Heart right ventricle (tissue), 16 donors: ENCODE measurements around the gene PYGB. TPM values are rescaled to one million over a fixed set of nuclear protein-coding genes. Genes with fewer than 3 reads are reported as not detected.
A peak's percentile ranks its signal among the peaks of the same experiment; 100 is the strongest.

ENCODE experiments used
- ATAC-seq, 8 donors: fragments of 200-7000 bp; cut with Tn5 transposase; one replicate each; pipeline ENCODE4 v1.9.1; 2020; ENCODE audit warnings: mild to moderate bottlenecking in 8 of 8, moderate library complexity in 8 of 8, moderate number of reproducible peaks in 1 of 8
- DNase-seq, 2 donors: peaks; one replicate each; pipeline ENCODE4 v3.0.0-alpha.2; 2020
- H3K27ac ChIP-seq, 10 donors: fragments of 200-600 bp; sonication (generic) in 2 of 10; one replicate each; pipeline versions ENCODE4 v1.5.0 to v1.8.0; 2020 to 2022; ENCODE audit warnings: mild to moderate bottlenecking in 3 of 10
- H3K27me3 ChIP-seq, 7 donors: fragments of 200-600 bp; one replicate each; pipeline ENCODE4 v1.8.0; 2021 to 2022; ENCODE audit warnings: mild to moderate bottlenecking in 2 of 7
- H3K36me3 ChIP-seq, 9 donors: fragments of 200-600 bp; sonication (generic) in 1 of 9; one replicate each; pipeline versions ENCODE4 v1.5.0 to v1.8.0; 2020 to 2022; ENCODE audit warnings: mild to moderate bottlenecking in 2 of 9
- H3K4me1 ChIP-seq, 9 donors: fragments of 200-600 bp; sonication (generic) in 1 of 9; one replicate each; pipeline versions ENCODE4 v1.5.0 to v1.8.0; 2020 to 2022; ENCODE audit warnings: mild to moderate bottlenecking in 4 of 9
- H3K4me3 ChIP-seq, 10 donors: fragments of 200-600 bp; sonication (generic) in 2 of 10; one replicate each; pipeline versions ENCODE4 v1.5.0 to v1.8.0; 2020 to 2022; ENCODE audit warnings: mild to moderate bottlenecking in 7 of 10, moderate library complexity in 2 of 10
- H3K9me3 ChIP-seq, 11 donors: fragments of 200-600 bp in 10 of 11; sonication (generic) in 2 of 11; one replicate each; pipeline versions ENCODE4 v1.5.0 to v1.8.0; 2013 to 2022; ENCODE audit warnings: mild to moderate bottlenecking in 2 of 11, control low read depth in 1 of 11, moderate library complexity in 1 of 11
- WGBS, 2 donors: extraction: QIAGEN DNeasy Blood & Tissue Kit; methylation state at CpG; one replicate each; pipeline ENCODE4 v1.1.7; 2013; ENCODE audit warnings: inconsistent platforms in 1 of 2; 5-methylcytosine and 5-hydroxymethylcytosine counted together
- intact Hi-C, 10 donors: fragments of 100-400 bp; cut with DNase I; formaldehyde crosslinking; loops; one replicate each; pipeline versions ENCODE4 v1.11.1 to v1.14.2; 2022
- polyA plus RNA-seq, 2 donors: library from polyadenylated mRNA; stranded (reverse); fragments of 200-250 nt; gene quantifications; one replicate each; pipeline ENCODE4 v1.2.3, GENCODE V29; 2013
- total RNA-seq, 10 donors: library from RNA; stranded (reverse); fragmentation: NEBNext Ultra II Directional in 3 of 10; extraction: Animal tissue kit (Norgen Biotek cat#: 25700) in 3 of 10; gene quantifications; one replicate each; pipeline versions ENCODE4 v1.2.1 to v1.2.4, GENCODE V29; 2021 to 2023
- TF ChIP-seq, protein P1 (sequence below), 9 donors: fragments of 200-600 bp; sonication (generic) in 2 of 9; IDR thresholded peaks; one replicate each; pipeline versions ENCODE4 v1.5.0 to v1.8.0; 2021 to 2022; ENCODE audit warnings: antibody characterized with exemption in 9 of 9, mild to moderate bottlenecking in 5 of 9, moderate library complexity in 1 of 9
- donor health status: Arrhythmogenic right ventricular cardiomyopathy.
- donor health status: ischemic (EF 13 %, LVEDD 7.1; RV severe dilation, severe dysfunction).
- donor health status: healthy with polysubstance abuse.
- donor health status: DM: no; HTN: yes; CAD: no.
- donor health status: DM: no; HTN: no; CAD: no.
- donor health status: ischemic (EF 25% LVEDD 6.9; RV normal size, moderate dysfunction).
- donor health status: ischemic (EF 25% LVEDD 5.7; RV mildly dilated, moderate dysfunction).
- donor health status: healthy.
- donor health status: DM: yes; HTN: yes; CAD: no.
- donor health status: Ischemic cardiomyopathy.
- donor health status: ischemic (EF 35%, LVEDD 5.7; RV mildly dilated, moderate dysfunction).
- donor health status: nonischemic (EF 11% LVEDD 7.7; RV severe dilation, severe dysfunction).
- donor health status: DM: yes; HTN: yes; CAD: no.
- donor health status: PGD.
- donor health status: ischemic (EF 29% LVEDD 5.4; RV normal size, mild dysfunction).
- donor health status: nonischemic (EF 23%, LVEDD 6.1; RV moderate dilation, normal function).

PYGB gene
- total and polyA plus RNA-seq, 12 donors = 83.1 to 462 (median 269) TPM

DNA sequence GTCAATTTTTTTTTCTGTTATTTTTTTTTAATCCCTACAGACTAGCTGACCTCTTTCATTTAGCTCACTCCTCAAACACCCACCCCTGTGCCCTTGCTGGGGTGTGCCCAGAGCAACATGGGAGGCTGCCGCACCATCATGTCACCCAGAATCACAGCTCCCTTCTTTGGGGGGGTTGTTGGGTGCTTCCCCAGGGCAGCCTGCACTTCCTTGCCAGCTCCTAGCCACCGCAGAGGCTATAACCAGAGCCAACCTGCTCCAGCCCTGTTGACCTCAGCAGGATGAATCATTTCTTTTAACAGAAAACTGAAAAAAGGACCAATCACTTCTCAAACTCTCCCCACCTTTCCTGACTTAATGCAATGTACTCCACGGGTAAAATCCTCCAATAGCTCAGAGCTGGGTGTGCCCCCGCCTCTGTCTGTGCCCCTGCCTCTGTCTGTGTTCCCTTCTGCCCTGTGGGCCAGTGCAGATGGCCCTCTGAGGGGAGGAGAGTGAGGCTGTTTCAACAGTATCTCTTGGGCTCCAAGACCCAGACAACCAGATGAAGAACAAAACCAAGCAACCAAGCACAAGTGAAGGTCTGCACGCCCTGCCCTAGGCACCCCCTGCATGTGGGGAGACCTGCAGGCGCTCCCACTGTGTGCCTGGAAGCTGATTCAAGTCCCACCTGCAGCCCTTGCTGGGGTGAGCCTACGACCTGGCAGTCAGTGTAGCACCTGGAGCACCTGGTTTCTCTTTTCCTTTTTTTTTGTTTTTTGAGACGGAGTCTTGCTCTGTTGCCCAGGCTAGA is 67.7 kb downstream of the PYGB start:
- no peaks in the 10 kb centered on the region for H3K27me3 ChIP-seq
- intact Hi-C loops = loop anchor here in 3 of 10 donors (10.0 kb wide), 1 partner anchor 79 kb away; the partner anchor contains the start of gene ABHD12 (in 3 of the 3)
- TF ChIP-seq, protein P1, sequence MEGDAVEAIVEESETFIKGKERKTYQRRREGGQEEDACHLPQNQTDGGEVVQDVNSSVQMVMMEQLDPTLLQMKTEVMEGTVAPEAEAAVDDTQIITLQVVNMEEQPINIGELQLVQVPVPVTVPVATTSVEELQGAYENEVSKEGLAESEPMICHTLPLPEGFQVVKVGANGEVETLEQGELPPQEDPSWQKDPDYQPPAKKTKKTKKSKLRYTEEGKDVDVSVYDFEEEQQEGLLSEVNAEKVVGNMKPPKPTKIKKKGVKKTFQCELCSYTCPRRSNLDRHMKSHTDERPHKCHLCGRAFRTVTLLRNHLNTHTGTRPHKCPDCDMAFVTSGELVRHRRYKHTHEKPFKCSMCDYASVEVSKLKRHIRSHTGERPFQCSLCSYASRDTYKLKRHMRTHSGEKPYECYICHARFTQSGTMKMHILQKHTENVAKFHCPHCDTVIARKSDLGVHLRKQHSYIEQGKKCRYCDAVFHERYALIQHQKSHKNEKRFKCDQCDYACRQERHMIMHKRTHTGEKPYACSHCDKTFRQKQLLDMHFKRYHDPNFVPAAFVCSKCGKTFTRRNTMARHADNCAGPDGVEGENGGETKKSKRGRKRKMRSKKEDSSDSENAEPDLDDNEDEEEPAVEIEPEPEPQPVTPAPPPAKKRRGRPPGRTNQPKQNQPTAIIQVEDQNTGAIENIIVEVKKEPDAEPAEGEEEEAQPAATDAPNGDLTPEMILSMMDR (IDR thresholded peaks at IDR 0.05) = no peak
- peaks cover 0 to 13% (median 0%) of the 10 kb centered on the region in 9 donors for H3K36me3 ChIP-seq
- H3K27ac ChIP-seq = no peak overlapping the region
- ATAC-seq (no peak), DNase-seq (no peak)
- WGBS, 2 donors = 89 to 92% methylated on average over 8 of the region's 8 CpGs
- peaks cover 9 to 50% (median 28%) of the 10 kb centered on the region in 9 donors for H3K4me1 ChIP-seq
- no peaks in the 10 kb centered on the region for H3K9me3 ChIP-seq
- H3K4me3 ChIP-seq = no peak overlapping the region

DNA sequence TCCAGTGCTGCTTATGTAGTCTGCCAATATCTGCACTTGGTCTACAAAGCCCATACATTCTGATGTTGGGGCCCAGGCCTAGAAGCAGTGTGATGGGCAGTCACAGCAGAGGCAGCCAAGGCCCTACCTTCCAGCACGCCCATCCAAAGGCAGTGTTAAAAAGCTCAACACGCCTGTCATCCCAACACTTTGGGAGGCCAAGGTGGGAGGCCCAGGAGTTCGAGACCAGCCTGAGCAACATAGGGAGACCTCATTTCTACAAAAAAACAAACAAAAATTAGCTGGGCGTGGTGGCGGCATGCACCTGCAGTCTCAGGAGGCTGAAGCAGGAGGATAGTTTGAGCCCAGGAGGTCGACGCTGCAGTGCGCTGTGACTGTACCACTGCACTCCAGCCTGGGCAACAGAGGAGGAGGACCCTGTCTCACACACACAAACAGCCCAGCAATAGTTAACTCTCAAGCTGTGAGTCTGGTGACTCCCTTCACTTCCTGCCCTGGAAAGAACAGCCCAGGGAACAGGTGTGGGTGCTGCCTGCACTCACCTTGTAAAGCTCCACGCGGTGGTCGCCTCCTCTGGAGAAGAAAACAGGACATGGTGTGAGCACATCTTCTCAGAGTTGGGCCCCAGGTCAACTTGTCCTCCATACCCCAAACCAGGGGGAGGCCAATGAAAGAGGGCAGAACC is 68.8 kb downstream of the PYGB start:
- DNase-seq (no peak), ATAC-seq (no peak)
- Histone ChIP-seq H3K27me3 (no peaks in the 10 kb centered on the region), H3K4me3 (no peak overlapping the region), H3K27ac (no peak overlapping the region), H3K36me3 (peaks cover 0 to 20% (median 4%) of the 10 kb centered on the region in 9 donors), H3K4me1 (peaks cover 3 to 39% (median 18%) of the 10 kb centered on the region in 9 donors), H3K9me3 (no peaks in the 10 kb centered on the region)
- TF ChIP-seq, protein P1 (IDR thresholded peaks at IDR 0.05) = no peak
- 97% methylated on average over 11 of the region's 11 CpGs for WGBS, 2 donors
- intact Hi-C loops = loop anchor here in 3 of 10 donors (10.0 kb wide), 1 partner anchor 78 kb away; the partner anchor contains the start of gene ABHD12 (in 3 of the 3)

DNA sequence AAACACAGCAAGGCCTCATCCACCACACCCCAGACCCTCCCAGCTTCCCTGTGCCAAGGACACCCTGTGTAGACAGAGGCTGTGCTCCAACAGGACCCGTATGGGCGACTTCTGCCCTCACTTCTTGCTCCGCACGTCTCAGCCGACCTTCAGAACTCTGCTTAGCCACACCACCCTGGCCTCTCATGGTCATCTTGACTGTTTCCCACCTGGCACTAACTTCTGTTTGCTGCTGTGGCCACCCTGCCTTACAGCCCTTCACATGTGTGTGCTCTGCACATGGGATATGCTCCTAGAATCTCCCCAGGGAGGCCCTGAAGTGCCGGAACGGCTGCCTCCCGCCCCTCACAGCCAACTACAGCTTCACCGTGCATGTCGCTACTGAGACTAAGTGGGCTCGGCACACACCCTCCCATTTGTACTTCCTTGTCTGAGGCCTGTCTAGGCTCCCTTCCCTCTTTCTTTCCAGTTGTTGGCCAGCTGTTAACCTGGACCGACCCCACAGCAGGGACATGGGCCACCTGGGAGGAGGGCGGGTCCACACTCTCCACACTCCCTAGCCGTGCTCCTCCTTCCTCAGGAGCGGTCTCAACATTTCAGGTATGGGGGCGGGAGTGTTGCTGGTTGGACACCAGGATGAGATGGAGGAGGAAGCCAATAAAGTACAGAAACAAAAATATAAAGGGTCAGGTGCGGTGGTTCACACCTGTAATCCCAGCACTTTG is 69.6 kb downstream of the PYGB start:
- Histone ChIP-seq H3K4me1 (peaks cover 3 to 39% (median 17%) of the 10 kb centered on the region in 9 donors), H3K27ac (peak overlapping the region in 1 of 10 donors; percentile 62), H3K4me3 (no peak overlapping the region), H3K36me3 (peaks cover 0 to 26% (median 4%) of the 10 kb centered on the region in 9 donors), H3K9me3 (no peaks in the 10 kb centered on the region), H3K27me3 (no peaks in the 10 kb centered on the region)
- intact Hi-C loops = loop anchor here in 3 of 10 donors (10.0 kb wide), 1 partner anchor 77 kb away; the partner anchor contains the start of gene ABHD12 (in 3 of the 3)
- TF ChIP-seq, protein P1 (IDR thresholded peaks at IDR 0.05) = no peak
- DNase-seq (no peak), ATAC-seq (peak in 2 of 8 donors; percentile 30 to 38)
- WGBS, 2 donors = 80 to 86% methylated on average over 17 of the region's 17 CpGs
